ENCODE data around the gene MBD4. TPM values are rescaled to one million over a fixed set of nuclear protein-coding genes. Genes with fewer than 3 reads are reported as not detected.

MBD4 gene
- total RNA-seq, 1 experiment from 2014 or later = 36.9 TPM

GRCh38 chr3:129418041-129418973 lies 21.4 kb downstream of the MBD4 start (continued):
- TF ChIP-seq, protein P1, sequence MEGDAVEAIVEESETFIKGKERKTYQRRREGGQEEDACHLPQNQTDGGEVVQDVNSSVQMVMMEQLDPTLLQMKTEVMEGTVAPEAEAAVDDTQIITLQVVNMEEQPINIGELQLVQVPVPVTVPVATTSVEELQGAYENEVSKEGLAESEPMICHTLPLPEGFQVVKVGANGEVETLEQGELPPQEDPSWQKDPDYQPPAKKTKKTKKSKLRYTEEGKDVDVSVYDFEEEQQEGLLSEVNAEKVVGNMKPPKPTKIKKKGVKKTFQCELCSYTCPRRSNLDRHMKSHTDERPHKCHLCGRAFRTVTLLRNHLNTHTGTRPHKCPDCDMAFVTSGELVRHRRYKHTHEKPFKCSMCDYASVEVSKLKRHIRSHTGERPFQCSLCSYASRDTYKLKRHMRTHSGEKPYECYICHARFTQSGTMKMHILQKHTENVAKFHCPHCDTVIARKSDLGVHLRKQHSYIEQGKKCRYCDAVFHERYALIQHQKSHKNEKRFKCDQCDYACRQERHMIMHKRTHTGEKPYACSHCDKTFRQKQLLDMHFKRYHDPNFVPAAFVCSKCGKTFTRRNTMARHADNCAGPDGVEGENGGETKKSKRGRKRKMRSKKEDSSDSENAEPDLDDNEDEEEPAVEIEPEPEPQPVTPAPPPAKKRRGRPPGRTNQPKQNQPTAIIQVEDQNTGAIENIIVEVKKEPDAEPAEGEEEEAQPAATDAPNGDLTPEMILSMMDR (IDR thresholded peaks at IDR 0.05) = no peak
- no peak for TF ChIP-seq MAX (CRISPR knock-in tag; IDR thresholded peaks at IDR 0.05)

- ATAC-seq = no peak
- peaks cover 26% of the 10 kb centered on the region for H3K27me3 Mint-ChIP-seq (ENCODE audit: low read depth)
- POLR2A ChIA-PET = no interaction called here
These were observed 22.4 kb downstream of the MBD4 start for GRCh38 chr3:129417326-129417725.

More at GRCh38 chr3:129417326-129417725, 22.4 kb downstream of the MBD4 start:
- no peak for DNase-seq (ENCODE audit: low spot score)
- H3K36me3 Mint-ChIP-seq = no peaks in the 10 kb centered on the region
- no peak overlapping the region for H3K27ac Mint-ChIP-seq
- CTCF ChIA-PET = no interaction called here
- no peaks in the 10 kb centered on the region for H3K9me3 Mint-ChIP-seq
- no peak overlapping the region for H3K4me3 Mint-ChIP-seq
- 0 out of 2 replicates have a peak, but pooled peaks cover 3% of the 10 kb centered on the region for H3K4me1 Mint-ChIP-seq
- TF ChIP-seq ZNF671 (CRISPR knock-in tag; IDR thresholded peaks at IDR 0.05) (no peak), GABPB1 (CRISPR knock-in tag; IDR thresholded peaks at IDR 0.05) (no peak), ATF3 (CRISPR knock-in tag; conservative IDR thresholded peaks at IDR 0.05) (no peak), IRF2 (CRISPR knock-in tag; IDR thresholded peaks at IDR 0.05; ENCODE audit: borderline replicate concordance, low read depth) (no peak), TCF7 (CRISPR knock-in tag; IDR thresholded peaks at IDR 0.05; ENCODE audit: low read depth) (no peak), ZNF138 (CRISPR knock-in tag; conservative IDR thresholded peaks at IDR 0.05) (no peak)
- TF ChIP-seq, protein P2, sequence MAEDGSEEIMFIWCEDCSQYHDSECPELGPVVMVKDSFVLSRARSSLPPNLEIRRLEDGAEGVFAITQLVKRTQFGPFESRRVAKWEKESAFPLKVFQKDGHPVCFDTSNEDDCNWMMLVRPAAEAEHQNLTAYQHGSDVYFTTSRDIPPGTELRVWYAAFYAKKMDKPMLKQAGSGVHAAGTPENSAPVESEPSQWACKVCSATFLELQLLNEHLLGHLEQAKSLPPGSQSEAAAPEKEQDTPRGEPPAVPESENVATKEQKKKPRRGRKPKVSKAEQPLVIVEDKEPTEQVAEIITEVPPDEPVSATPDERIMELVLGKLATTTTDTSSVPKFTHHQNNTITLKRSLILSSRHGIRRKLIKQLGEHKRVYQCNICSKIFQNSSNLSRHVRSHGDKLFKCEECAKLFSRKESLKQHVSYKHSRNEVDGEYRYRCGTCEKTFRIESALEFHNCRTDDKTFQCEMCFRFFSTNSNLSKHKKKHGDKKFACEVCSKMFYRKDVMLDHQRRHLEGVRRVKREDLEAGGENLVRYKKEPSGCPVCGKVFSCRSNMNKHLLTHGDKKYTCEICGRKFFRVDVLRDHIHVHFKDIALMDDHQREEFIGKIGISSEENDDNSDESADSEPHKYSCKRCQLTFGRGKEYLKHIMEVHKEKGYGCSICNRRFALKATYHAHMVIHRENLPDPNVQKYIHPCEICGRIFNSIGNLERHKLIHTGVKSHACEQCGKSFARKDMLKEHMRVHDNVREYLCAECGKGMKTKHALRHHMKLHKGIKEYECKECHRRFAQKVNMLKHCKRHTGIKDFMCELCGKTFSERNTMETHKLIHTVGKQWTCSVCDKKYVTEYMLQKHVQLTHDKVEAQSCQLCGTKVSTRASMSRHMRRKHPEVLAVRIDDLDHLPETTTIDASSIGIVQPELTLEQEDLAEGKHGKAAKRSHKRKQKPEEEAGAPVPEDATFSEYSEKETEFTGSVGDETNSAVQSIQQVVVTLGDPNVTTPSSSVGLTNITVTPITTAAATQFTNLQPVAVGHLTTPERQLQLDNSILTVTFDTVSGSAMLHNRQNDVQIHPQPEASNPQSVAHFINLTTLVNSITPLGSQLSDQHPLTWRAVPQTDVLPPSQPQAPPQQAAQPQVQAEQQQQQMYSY (CRISPR knock-in tag; IDR thresholded peaks at IDR 0.05) = no peak
- TF ChIP-seq, protein P3, sequence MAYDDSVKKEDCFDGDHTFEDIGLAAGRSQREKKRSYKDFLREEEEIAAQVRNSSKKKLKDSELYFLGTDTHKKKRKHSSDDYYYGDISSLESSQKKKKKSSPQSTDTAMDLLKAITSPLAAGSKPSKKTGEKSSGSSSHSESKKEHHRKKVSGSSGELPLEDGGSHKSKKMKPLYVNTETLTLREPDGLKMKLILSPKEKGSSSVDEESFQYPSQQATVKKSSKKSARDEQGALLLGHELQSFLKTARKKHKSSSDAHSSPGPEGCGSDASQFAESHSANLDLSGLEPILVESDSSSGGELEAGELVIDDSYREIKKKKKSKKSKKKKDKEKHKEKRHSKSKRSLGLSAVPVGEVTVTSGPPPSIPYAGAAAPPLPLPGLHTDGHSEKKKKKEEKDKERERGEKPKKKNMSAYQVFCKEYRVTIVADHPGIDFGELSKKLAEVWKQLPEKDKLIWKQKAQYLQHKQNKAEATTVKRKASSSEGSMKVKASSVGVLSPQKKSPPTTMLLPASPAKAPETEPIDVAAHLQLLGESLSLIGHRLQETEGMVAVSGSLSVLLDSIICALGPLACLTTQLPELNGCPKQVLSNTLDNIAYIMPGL (CRISPR knock-in tag; IDR thresholded peaks at IDR 0.05) = no peak
- TF ChIP-seq, protein P4, sequence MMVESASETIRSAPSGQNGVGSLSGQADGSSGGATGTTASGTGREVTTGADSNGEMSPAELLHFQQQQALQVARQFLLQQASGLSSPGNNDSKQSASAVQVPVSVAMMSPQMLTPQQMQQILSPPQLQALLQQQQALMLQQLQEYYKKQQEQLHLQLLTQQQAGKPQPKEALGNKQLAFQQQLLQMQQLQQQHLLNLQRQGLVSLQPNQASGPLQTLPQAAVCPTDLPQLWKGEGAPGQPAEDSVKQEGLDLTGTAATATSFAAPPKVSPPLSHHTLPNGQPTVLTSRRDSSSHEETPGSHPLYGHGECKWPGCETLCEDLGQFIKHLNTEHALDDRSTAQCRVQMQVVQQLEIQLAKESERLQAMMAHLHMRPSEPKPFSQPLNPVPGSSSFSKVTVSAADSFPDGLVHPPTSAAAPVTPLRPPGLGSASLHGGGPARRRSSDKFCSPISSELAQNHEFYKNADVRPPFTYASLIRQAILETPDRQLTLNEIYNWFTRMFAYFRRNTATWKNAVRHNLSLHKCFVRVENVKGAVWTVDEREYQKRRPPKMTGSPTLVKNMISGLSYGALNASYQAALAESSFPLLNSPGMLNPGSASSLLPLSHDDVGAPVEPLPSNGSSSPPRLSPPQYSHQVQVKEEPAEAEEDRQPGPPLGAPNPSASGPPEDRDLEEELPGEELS (CRISPR knock-in tag; IDR thresholded peaks at IDR 0.05) = no peak
